Stimulated activated naive CD8-positive, alpha-beta T cell treated with anti-CD3 and anti-CD28 coated beads, Interleukin-15, amount 100 ng/mL, for 72 hours (primary cell): ENCODE results near the gene HILPDA.
A peak's percentile ranks its signal among the peaks of the same experiment; 100 is the strongest.
"Not testable (repeated sequence)": the region's sequence is repeated elsewhere in the genome, so short reads cannot be mapped to it uniquely, and the experiment has no call there.

Experiments used
- ATAC-seq: fragments of 150-1000 bp; cut with Tn5 transposase; 2 replicates; pipeline ENCODE4 v1.10.0; 2021; ENCODE audit warnings: mild to moderate bottlenecking, moderate library complexity
- DNase-seq, 2 donors: peaks; one replicate each; pipeline ENCODE4 v3.0.0; 2021 to 2022
- H3K27ac Mint-ChIP-seq, 2 donors: one replicate each; pipeline ENCODE4 v1.8.0; 2022; ENCODE audit warnings: mild to moderate bottlenecking in 2 of 2, mixed read lengths in 2 of 2, moderate library complexity in 2 of 2
- H3K27me3 Mint-ChIP-seq: one replicate; pipeline ENCODE4 v1.8.0; 2022; ENCODE audit warnings: mixed read lengths
- H3K4me1 Mint-ChIP-seq: one replicate; pipeline ENCODE4 v1.8.0; 2022; ENCODE audit warnings: mild to moderate bottlenecking, mixed read lengths
- H3K4me3 Mint-ChIP-seq, 2 donors: one replicate each; pipeline ENCODE4 v1.8.0; 2022; ENCODE audit warnings: mild to moderate bottlenecking in 2 of 2, mixed read lengths in 2 of 2, moderate library complexity in 1 of 2
- H3K9me3 Mint-ChIP-seq, 2 donors: one replicate each; pipeline ENCODE4 v1.8.0; 2022; ENCODE audit warnings: mixed read lengths in 2 of 2

The HILPDA gene

DNA sequence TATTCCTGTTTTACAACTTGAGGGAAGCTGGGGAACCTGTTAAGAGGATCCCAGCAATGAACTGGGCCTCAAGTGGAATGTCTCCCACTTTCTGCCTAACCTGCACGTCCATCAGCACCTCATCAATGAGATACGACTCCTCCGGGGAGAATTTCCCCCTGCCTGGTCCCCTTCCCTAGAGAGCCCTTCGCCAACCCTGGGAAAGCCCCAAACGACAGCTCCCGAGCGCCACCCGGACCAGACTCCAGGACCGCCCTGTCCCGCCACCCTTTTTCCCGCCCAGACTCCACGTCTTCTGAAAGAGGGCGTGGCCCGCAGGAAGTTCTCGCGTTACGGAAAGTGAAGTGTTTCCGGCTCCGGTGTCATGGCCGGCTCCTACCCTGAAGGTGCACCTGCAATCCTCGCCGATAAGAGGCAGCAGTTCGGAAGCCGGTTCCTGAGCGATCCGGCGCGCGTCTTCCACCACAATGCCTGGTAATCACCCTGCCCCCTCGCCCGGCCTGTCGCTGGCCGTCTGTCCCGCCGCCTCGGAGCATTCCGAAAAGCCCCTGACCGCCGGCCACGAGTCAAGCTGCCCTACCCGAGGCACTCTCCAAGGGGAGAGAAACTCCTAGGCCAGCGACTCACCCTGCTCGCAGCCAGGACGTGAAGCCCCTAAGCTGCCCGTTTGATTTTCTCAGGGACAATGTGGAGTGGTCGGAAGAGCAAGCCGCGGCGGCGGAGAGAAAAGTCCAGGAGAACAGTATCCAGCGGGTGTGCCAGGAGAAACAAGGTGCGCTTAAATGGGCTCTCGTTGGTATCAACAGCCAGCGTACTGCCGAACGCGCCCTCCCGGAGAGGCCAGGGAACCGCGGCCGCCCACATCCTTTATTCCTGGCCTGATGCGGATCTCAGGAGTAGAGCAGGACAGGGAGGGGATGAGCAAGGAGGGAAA lies 21.0 kb downstream of the HILPDA start, which contains the start of gene METTL2B:
METTL2B (plus strand) TSS at position 347 of the 934 bp plus-strand sequence; CDS start at position 365, 18 bp downstream.
- Mint-ChIP-seq H3K27ac (peak within 1 kb of the TSS; percentile 99), H3K4me1 (peaks cover 29% of the 10 kb centered on the region), H3K4me3 (peak within 1 kb of the TSS; percentile 96)
- H3K27me3 Mint-ChIP-seq, H3K9me3 Mint-ChIP-seq: not testable (repeated sequence)
- ATAC-seq (peak; percentile 95), DNase-seq (peak; percentile 86 to 93)

DNA sequence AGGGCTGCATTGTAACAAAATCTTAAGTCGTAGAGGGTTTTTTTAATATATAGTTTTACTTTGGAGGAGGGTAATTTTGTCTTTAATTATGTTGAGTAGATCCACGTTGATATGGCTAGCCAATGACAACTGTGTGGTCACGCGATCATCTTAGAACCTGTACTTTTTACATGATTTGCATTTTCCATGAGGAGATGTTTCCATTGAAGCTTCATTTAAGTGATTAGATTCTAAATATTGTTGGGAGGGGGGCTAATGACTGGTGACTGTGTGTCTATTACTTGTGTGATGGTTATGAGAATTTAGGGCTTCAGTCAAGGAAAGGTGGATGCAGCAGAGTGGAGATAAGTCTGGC lies 21.6 kb downstream of the HILPDA start:
- DNase-seq, ATAC-seq, H3K27me3 Mint-ChIP-seq, H3K9me3 Mint-ChIP-seq: not testable (repeated sequence)
- peak overlapping the region; percentile 96 for H3K4me3 Mint-ChIP-seq
- peaks cover 29% of the 10 kb centered on the region for H3K4me1 Mint-ChIP-seq
- peak overlapping the region; percentile 99 for H3K27ac Mint-ChIP-seq

DNA sequence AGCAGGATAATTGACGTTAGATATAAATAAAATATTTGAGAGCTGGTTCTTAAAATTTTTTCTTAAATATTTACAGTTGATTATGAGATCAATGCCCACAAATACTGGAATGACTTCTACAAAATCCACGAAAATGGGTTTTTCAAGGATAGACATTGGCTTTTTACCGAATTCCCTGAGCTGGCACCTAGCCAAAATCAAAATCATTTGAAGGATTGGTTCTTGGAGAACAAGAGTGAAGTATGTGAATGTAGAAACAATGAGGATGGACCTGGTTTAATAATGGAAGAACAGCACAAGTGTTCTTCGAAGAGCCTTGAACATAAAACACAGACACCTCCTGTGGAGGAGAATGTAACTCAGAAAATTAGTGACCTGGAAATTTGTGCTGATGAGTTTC lies 23.4 kb downstream of the HILPDA start:
- not testable (repeated sequence) for H3K27me3 Mint-ChIP-seq, H3K27ac Mint-ChIP-seq, H3K9me3 Mint-ChIP-seq, DNase-seq, ATAC-seq
- H3K4me3 Mint-ChIP-seq, result peak overlapping the region in 1 of 2 donors; percentile 37
- peaks cover 29% of the 10 kb centered on the region for H3K4me1 Mint-ChIP-seq

DNA sequence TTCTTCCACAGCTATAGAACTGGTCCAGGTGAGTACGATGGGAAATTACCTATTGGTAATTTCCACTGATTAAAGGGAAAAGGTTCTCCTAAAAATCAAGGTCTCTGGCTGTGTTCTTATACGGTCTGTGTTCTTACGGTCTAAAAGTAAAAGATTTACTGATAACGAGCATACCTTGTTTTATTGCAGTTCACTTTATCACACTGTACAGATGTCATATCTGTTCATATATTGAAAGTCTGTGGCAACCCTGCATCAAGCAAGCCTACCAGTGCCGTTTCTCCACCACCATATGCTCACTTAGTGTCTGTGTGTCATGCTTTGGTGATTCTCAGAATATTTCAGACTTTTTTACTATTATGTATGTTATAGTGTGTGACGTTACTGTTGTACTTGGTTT lies 32.5 kb downstream of the HILPDA start:
- not testable (repeated sequence) for ATAC-seq, DNase-seq, H3K4me3 Mint-ChIP-seq, H3K27ac Mint-ChIP-seq, H3K9me3 Mint-ChIP-seq, H3K27me3 Mint-ChIP-seq, H3K4me1 Mint-ChIP-seq

DNA sequence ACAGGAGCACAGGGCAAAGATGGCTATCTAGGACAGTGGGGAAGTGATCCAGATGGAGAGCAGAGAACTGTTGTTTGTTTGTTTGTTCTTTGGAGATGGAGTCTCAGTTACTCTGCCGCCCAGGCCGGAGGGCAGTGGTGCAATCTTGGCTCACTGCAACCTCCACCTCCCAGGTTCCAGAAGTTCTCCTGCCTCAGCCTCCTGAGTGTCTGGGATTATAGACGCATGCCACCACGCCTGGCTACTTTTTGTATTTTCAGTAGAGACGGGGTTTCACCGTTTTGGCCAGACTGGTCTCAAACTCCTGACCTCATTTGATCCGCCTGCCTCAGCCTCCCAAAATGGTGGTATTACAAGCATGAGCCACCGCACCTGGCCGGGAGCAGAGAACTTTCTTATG lies 41.7 kb downstream of the HILPDA start:
- H3K9me3 Mint-ChIP-seq, result no peaks in the 10 kb centered on the region
- H3K4me3 Mint-ChIP-seq, result no peak overlapping the region
- H3K4me1 Mint-ChIP-seq, result no peaks in the 10 kb centered on the region
- H3K27ac Mint-ChIP-seq, result no peak overlapping the region
- ATAC-seq, result no peak
- H3K27me3 Mint-ChIP-seq, result no peaks in the 10 kb centered on the region
- no peak for DNase-seq

DNA sequence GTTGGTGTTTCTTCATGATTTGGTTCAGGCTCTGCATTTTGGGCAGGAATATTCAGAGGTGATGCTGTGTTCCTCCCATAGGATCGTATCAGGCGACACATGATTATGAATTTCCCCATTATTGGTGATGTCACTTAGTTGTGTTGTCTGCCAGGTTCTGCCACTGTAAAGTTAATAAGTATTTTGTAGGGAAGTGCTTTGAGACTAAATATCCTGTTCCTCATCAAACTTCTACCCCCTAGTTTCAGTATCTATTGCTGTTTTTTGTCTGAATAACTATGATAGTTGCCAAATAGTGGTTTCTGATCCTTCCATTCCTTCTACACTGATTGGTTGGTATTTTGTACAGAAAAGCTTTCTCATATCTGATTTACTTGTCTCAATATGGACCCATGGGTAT lies 49.7 kb downstream of the HILPDA start:
- H3K9me3 Mint-ChIP-seq, H3K27me3 Mint-ChIP-seq, H3K4me3 Mint-ChIP-seq, H3K27ac Mint-ChIP-seq, ATAC-seq, DNase-seq: not testable (repeated sequence)
- H3K4me1 Mint-ChIP-seq, result peaks cover 15% of the 10 kb centered on the region

DNA sequence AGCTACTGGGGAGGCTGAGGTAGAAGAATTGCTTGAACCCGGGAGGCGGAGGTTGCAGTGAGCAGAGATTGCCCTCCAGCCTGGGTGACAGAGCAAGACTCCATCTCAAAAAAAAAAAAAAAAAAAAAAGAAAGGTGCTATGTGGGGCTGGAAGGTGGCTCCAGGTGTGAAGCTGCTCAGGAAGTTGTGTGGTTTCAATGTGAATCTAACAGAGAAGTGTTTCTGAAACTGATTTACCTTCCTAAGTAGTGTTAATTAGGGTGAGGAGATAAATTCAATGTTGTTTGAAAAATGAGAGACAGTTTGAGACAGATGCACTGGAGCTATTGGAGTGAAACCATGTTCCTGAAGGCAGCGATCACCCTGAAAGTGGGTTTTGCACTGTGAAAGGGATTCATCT lies 51.1 kb downstream of the HILPDA start:
- H3K27me3 Mint-ChIP-seq, ATAC-seq, DNase-seq, H3K4me3 Mint-ChIP-seq, H3K27ac Mint-ChIP-seq, H3K9me3 Mint-ChIP-seq: not testable (repeated sequence)
- H3K4me1 Mint-ChIP-seq, result peaks cover 15% of the 10 kb centered on the region

DNA sequence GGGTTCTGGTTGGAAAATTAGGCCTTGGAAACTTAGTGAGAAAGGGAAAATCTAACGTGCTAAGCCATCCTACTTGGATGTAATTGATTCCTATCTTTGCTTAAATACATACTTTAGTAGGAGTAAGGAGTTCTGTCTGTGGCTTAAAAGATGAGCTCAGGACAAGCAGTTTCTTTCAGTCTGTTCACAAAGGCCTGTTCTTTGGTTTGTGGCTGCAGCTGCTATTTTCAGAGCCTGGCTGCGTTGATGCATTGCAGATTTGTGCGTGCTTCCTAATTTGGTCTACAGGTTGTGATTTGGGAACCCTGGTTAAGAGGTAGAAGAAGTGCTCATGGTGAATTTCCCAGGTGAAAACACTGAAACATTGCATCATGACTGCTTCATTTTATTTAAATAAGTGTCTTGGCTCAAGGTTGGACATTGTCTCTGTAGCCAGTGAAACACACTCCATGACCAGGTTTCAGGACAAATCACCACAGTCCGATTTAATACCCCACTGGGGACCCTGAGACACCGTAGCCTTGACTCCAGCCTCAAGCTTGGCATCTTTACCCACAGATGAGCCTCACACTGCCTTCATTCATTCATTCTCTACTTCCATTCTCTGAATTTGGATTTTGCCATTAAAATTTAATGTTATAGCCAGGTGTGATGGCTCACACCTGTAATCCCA lies 51.8 kb downstream of the HILPDA start:
- H3K4me1 Mint-ChIP-seq, result peaks cover 15% of the 10 kb centered on the region
- not testable (repeated sequence) for H3K9me3 Mint-ChIP-seq, H3K27ac Mint-ChIP-seq, ATAC-seq, H3K27me3 Mint-ChIP-seq, DNase-seq
- peak overlapping the region in 1 of 2 donors; percentile 17 for H3K4me3 Mint-ChIP-seq
